ENCODE data around the gene OSBPL8. TPM values are rescaled to one million over a fixed set of nuclear protein-coding genes. Genes with fewer than 3 reads are reported as not detected.
"Not testable (repeated sequence)": the region's sequence is repeated elsewhere in the genome, so short reads cannot be mapped to it uniquely, and the experiment has no call there.

The OSBPL8 gene
- polyA plus RNA-seq, 1 donor, result 24.9 TPM

DNA sequence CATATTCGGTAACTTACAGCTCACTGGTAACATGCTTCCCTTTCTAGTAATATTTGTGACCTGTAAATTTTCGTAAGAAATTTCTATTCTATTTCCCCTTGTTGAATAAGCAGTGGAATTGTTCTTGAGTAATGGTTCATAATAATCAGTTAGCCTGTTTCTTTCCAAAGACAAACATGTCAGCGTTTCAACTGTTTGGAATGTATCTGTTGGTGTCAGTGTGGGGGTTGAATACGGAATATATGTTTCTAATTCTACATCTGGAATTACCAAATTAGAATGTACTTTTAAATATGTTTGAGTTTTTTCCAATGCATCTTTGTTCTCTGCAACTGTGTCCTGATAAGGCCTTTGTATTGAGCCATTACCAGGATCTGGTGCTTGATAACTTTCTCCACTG, 213.3 kb downstream of the OSBPL8 start:
- WGBS (ENCODE audit: insufficient coverage, low lambda C conversion rate), result 50% methylated on average over 1 of the region's 4 CpGs
- H3K4me3 ChIP-seq (ENCODE audit: low read length), result no peak overlapping the region
- H3K4me1 ChIP-seq (ENCODE audit: control insufficient read depth, insufficient read depth, low read length), result no peaks in the 10 kb centered on the region
- no peaks in the 10 kb centered on the region for H3K27me3 ChIP-seq (ENCODE audit: control insufficient read depth, insufficient read depth, low read length)
- DNase-seq, result no peak
- no peak overlapping the region for H3K27ac ChIP-seq (ENCODE audit: low read length)
- no peaks in the 10 kb centered on the region for H3K9me3 ChIP-seq (ENCODE audit: control insufficient read depth, low read depth, low read length)
- H3K36me3 ChIP-seq (ENCODE audit: control insufficient read depth, insufficient read depth, low read length), result no peaks in the 10 kb centered on the region

DNA sequence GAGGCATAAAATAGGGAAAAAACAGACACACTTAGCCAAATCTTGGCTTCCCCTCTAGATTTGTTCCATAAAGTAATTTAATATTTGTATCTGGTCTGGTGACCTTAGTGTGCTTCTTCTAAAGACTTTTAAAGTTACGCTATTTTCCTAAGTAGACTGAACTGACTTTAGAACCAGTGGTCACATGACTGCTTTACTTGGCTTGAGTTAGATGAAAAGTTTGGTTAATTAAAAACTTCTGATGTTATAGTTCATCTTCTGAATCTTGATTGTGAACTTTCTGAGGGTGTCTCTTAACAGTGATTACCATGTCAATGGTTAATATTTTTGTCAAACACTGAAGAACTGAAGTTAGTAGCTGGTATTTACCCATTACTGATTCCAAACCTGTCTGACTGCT, 214.0 kb downstream of the OSBPL8 start:
- no peak overlapping the region for H3K27ac ChIP-seq (ENCODE audit: low read length)
- no peaks in the 10 kb centered on the region for H3K9me3 ChIP-seq (ENCODE audit: control insufficient read depth, low read depth, low read length)
- no peak overlapping the region for H3K4me3 ChIP-seq (ENCODE audit: low read length)

DNA sequence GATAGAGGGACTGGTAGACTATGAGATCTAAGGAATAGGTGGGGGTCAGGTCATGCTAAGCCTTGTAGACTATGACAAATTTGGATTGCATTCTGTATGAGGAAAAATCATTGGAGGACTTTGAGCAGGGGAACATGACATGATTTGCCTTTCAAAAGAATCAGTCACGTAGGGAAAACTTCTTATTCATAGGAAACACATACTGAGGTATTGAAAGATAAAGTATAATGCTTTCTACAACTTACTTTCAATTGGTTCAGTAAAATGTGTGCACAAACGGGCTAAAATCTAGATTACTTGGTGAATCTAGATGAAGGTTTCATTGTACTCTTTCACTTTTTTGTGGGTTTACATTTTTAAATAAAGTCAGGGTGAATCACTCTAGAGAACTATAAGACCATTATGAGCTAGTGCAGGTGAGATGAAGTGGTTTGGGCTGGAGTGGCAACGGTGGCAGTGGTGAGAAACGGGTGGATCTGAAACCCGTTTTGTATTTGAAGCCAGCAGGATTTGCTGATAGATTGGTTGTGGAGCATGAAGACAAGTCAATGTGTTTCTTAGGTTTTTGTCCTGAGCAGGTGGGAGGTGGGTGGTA, 218.0 kb downstream of the OSBPL8 start:
- no peak overlapping the region for H3K27ac ChIP-seq (ENCODE audit: low read length)
- H3K27me3 ChIP-seq (ENCODE audit: control insufficient read depth, insufficient read depth, low read length), result no peaks in the 10 kb centered on the region
- H3K4me1 ChIP-seq (ENCODE audit: control insufficient read depth, insufficient read depth, low read length), result no peaks in the 10 kb centered on the region
- no CpG with 5 or more reads among the region's 5 CpGs for WGBS (ENCODE audit: insufficient coverage, low lambda C conversion rate)
- no peak for DNase-seq
- H3K36me3 ChIP-seq (ENCODE audit: control insufficient read depth, insufficient read depth, low read length), result no peaks in the 10 kb centered on the region
- H3K9me3 ChIP-seq (ENCODE audit: control insufficient read depth, low read depth, low read length), result no peaks in the 10 kb centered on the region
- no peak overlapping the region for H3K4me3 ChIP-seq (ENCODE audit: low read length)

More for the DNA sequence above, 214.0 kb downstream of the OSBPL8 start:
- H3K36me3 ChIP-seq (ENCODE audit: control insufficient read depth, insufficient read depth, low read length), result no peaks in the 10 kb centered on the region
- no peaks in the 10 kb centered on the region for H3K4me1 ChIP-seq (ENCODE audit: control insufficient read depth, insufficient read depth, low read length)
- DNase-seq, result no peak
- WGBS (ENCODE audit: insufficient coverage, low lambda C conversion rate), result no CpG with 5 or more reads among the region's 1 CpG
- no peaks in the 10 kb centered on the region for H3K27me3 ChIP-seq (ENCODE audit: control insufficient read depth, insufficient read depth, low read length)

DNA sequence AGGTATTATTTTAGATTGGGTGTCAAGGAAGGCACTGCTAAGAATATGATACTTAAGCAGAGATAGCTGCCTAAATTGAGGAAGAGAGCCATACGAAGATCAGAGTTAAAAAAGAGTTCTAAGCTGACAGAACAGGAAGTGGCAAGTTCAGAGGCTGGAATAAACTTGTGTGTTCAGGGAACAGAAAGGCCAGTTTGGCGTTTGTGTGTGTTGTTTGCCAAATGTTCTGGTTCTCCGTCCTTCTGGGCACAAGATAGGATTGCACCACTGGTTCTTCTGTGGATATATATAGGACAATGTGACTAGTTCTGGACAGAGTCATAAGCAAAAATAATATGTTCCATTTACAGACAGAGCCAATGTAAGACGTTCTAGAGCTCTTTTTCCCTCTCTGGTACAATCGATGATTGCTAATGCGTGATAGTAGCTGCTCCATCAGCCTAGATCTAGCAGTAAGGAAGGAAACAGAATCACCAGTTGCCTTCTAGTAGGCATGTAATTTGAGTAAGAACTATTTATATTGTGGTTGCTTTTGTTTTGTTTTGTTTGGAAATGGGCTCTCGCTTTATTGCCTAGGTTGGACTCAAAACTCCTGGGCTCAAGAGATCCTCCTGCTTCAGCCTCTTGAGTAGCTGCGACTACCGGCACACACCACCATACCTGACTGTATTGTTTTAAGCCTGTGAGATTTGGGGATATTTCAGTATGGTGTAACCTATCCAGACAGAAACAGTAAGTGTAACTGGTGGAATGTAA, 218.7 kb downstream of the OSBPL8 start:
- Histone ChIP-seq H3K4me3 (ENCODE audit: low read length) (no peak overlapping the region), H3K4me1 (ENCODE audit: control insufficient read depth, insufficient read depth, low read length) (no peaks in the 10 kb centered on the region), H3K27ac (ENCODE audit: low read length) (no peak overlapping the region), H3K27me3 (ENCODE audit: control insufficient read depth, insufficient read depth, low read length) (no peaks in the 10 kb centered on the region), H3K36me3 (ENCODE audit: control insufficient read depth, insufficient read depth, low read length) (no peaks in the 10 kb centered on the region), H3K9me3 (ENCODE audit: control insufficient read depth, low read depth, low read length) (no peaks in the 10 kb centered on the region)
- no peak for DNase-seq
- 75% methylated on average over 1 of the region's 9 CpGs for WGBS (ENCODE audit: insufficient coverage, low lambda C conversion rate)

DNA sequence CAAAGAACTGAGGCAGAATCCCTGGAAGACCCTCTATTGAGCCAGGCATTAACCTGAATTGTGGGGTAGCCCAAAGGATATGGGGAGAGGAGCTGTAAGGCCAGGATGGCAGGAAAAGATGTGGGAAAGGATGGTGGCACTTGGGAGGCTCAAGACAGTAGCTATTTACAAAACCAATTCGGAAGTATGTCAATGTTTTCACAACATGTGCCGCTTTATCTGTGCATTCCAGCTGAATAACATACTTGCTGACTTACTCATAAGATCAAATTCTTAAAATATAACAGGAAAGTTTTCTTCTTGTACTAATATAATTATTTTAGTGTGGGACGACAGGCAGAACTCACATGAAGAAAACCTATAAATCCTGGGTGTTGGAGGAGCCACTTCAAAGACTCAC, 222.0 kb downstream of the OSBPL8 start:
- H3K36me3 ChIP-seq (ENCODE audit: control insufficient read depth, insufficient read depth, low read length), result no peaks in the 10 kb centered on the region
- H3K4me1 ChIP-seq (ENCODE audit: control insufficient read depth, insufficient read depth, low read length), result no peaks in the 10 kb centered on the region
- no peak for DNase-seq
- H3K9me3 ChIP-seq (ENCODE audit: control insufficient read depth, low read depth, low read length), result no peaks in the 10 kb centered on the region
- no CpG with 5 or more reads among the region's 3 CpGs for WGBS (ENCODE audit: insufficient coverage, low lambda C conversion rate)
- no peak overlapping the region for H3K27ac ChIP-seq (ENCODE audit: low read length)
- H3K4me3 ChIP-seq (ENCODE audit: low read length), result no peak overlapping the region
- H3K27me3 ChIP-seq (ENCODE audit: control insufficient read depth, insufficient read depth, low read length), result no peaks in the 10 kb centered on the region

DNA sequence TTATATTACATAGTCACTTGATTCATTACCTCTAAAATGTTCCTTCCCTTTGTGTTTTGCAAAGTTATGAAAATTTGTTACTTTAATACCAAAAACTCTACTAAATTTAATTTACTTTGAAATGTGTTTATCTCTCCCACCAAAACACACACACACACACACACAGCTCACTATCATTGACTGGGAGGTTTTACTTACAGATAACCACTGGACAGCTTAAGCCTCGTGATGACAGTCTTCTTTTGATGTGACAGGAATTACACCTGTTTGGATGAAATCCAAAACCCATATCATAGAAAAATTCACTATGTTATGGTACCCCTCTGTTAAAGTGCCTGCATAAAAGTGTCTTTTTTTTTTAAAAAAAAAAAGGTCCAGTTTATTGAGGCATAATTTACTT, 227.0 kb downstream of the OSBPL8 start:
- Histone ChIP-seq H3K9me3 (ENCODE audit: control insufficient read depth, low read depth, low read length) (no peaks in the 10 kb centered on the region), H3K27ac (ENCODE audit: low read length) (no peak overlapping the region), H3K36me3 (ENCODE audit: control insufficient read depth, insufficient read depth, low read length) (no peaks in the 10 kb centered on the region), H3K4me3 (ENCODE audit: low read length) (no peak overlapping the region), H3K4me1 (ENCODE audit: control insufficient read depth, insufficient read depth, low read length) (no peaks in the 10 kb centered on the region), H3K27me3 (ENCODE audit: control insufficient read depth, insufficient read depth, low read length) (no peaks in the 10 kb centered on the region)
- no CpG with 5 or more reads among the region's 1 CpG for WGBS (ENCODE audit: insufficient coverage, low lambda C conversion rate)
- no peak for DNase-seq

DNA sequence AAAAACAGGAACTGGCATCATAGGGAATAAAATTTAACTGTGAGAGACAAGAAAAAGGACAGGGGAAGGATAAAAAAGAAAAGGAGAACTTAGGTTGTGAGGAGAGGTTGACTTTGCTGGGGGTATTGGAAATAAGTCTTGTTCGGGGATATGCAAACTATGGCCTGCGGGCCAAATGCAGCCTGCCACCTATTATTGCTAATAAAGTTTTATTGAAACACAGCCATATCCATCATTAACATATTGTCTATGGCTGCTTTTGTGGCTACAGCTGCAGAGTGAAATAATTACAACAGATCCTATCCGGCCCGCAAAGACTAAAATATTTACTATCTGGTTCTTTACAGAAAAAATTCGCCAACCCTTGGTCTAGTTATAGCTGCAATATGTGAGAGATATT, 230.0 kb downstream of the OSBPL8 start:
- 100% methylated on average over 1 of the region's 5 CpGs for WGBS (ENCODE audit: insufficient coverage, low lambda C conversion rate)
- DNase-seq, result no peak
- Histone ChIP-seq H3K36me3 (ENCODE audit: control insufficient read depth, insufficient read depth, low read length) (no peaks in the 10 kb centered on the region), H3K27ac (ENCODE audit: low read length) (no peak overlapping the region), H3K27me3 (ENCODE audit: control insufficient read depth, insufficient read depth, low read length) (no peaks in the 10 kb centered on the region), H3K4me3 (ENCODE audit: low read length) (no peak overlapping the region), H3K9me3 (ENCODE audit: control insufficient read depth, low read depth, low read length) (no peaks in the 10 kb centered on the region), H3K4me1 (ENCODE audit: control insufficient read depth, insufficient read depth, low read length) (no peaks in the 10 kb centered on the region)

DNA sequence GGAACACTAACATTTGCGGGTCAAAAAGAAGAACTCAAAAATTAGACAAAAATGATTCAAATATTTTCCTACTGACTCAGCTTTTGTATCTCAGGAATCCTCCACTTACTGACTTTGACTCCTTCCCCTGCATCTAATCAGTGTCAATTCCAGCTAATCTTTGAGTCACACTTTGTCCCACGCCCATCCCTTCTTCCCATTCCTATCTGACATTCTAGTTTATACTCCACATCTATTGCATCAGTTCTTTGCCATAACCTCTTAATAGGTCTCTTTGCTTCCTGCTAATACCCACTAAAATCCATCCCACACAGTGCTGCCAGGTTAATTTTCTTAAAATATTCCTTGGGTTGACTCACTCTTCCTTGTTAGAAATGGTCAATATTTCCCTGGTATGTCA, 230.4 kb downstream of the OSBPL8 start:
- 90% methylated on average over 1 of the region's 2 CpGs for WGBS (ENCODE audit: insufficient coverage, low lambda C conversion rate)
- no peak for DNase-seq
- Histone ChIP-seq H3K4me3 (ENCODE audit: low read length) (no peak overlapping the region), H3K36me3 (ENCODE audit: control insufficient read depth, insufficient read depth, low read length) (no peaks in the 10 kb centered on the region), H3K4me1 (ENCODE audit: control insufficient read depth, insufficient read depth, low read length) (no peaks in the 10 kb centered on the region), H3K9me3 (ENCODE audit: control insufficient read depth, low read depth, low read length) (no peaks in the 10 kb centered on the region), H3K27me3 (ENCODE audit: control insufficient read depth, insufficient read depth, low read length) (no peaks in the 10 kb centered on the region), H3K27ac (ENCODE audit: low read length) (no peak overlapping the region)

DNA sequence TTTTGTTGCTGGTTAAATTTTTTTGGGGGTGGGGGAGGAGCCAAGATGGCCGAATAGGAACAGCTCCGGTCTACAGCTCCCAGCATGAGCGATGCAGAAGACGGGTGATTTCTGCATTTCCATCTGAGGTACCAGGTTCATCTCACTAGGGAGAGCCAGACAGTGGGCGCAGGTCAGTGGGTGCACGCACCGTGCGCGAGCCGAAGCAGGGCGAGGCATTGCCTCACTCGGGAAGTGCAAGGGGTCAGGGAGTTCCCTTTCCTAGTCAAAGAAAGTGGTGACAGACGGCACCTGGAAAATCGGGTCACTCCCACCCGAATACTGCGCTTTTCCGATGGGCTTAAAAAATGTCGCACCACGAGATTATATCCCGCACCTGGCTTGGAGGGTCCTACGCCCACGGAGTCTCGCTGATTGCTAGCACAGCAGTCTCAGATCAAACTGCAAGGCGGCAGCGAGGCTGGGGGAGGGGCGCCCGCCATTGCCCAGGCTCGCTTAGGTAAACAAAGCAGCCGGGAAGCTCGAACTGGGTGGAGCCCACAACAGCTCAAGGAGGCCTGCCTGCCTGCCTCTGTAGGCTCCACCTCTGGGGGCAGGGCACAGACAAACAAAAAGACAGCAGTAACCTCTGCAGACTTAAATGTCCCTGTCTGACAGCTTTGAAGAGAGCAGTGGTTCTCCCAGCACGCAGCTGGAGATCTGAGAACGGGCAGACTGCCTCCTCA, 239.8 kb downstream of the OSBPL8 start:
- H3K4me1 ChIP-seq (ENCODE audit: control insufficient read depth, insufficient read depth, low read length); H3K4me3 ChIP-seq (ENCODE audit: low read length); DNase-seq; H3K36me3 ChIP-seq (ENCODE audit: control insufficient read depth, insufficient read depth, low read length); H3K9me3 ChIP-seq (ENCODE audit: control insufficient read depth, low read depth, low read length); H3K27ac ChIP-seq (ENCODE audit: low read length); H3K27me3 ChIP-seq (ENCODE audit: control insufficient read depth, insufficient read depth, low read length): not testable (repeated sequence)
- no CpG with 5 or more reads among the region's 32 CpGs for WGBS (ENCODE audit: insufficient coverage, low lambda C conversion rate)

DNA sequence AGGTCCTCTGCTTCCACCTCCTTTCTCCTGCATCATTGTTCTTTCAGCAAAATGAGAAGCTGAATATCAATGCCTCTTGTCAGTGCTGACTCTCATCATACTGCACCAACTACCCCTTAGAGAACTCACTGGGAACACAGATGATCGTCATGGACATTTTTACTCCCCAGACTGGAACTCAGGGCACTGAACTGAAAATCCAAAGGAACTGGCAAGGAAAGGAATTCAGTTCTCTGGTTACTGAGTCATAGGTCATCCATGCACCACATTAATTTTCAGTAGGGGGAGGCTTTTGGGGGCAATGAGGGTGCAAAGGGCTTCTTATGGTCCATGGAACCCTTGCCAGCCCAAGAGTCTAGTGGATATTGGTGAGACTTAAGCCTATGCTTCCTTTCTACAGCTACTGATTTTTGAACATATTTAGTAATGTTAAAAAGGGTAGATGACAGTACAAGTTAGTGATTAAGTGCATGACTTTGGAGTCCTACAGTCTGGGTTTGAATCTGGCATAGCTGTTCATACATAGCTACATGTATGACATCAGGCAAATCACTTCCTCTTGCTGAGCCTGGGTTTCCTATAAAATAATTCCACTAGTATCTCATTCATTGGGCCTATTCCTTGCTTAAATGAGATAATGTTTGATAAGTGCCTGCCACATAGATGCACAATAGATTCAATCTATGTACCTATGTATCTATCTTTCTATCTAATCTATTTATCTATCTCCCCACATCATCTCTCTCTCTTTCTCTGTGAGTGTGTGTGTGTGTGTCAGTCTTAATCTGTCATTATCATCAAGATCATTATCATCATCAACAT, 240.6 kb downstream of the OSBPL8 start:
- Histone ChIP-seq H3K9me3 (ENCODE audit: control insufficient read depth, low read depth, low read length) (no peaks in the 10 kb centered on the region), H3K36me3 (ENCODE audit: control insufficient read depth, insufficient read depth, low read length) (no peaks in the 10 kb centered on the region), H3K4me1 (ENCODE audit: control insufficient read depth, insufficient read depth, low read length) (no peaks in the 10 kb centered on the region), H3K4me3 (ENCODE audit: low read length) (no peak overlapping the region), H3K27me3 (ENCODE audit: control insufficient read depth, insufficient read depth, low read length) (no peaks in the 10 kb centered on the region), H3K27ac (ENCODE audit: low read length) (no peak overlapping the region)
- DNase-seq, result no peak
- no CpG with 5 or more reads among the region's 1 CpG for WGBS (ENCODE audit: insufficient coverage, low lambda C conversion rate)
